Mesothelial cell of epicardium (in vitro differentiated cells): ENCODE data around the gene PNPLA6. TPM values are rescaled to one million over a fixed set of nuclear protein-coding genes. Genes with fewer than 3 reads are reported as not detected.

Experiments used
- DNase-seq, 2 experiments: peaks; one replicate each; pipeline ENCODE4 v3.0.0; 2021; ENCODE audit warnings: low spot score in 2 of 2; ENCODE audit not compliant: unreplicated experiment in 2 of 2
- H3K27ac Mint-ChIP-seq: 2 replicates; pipeline ENCODE4 v1.8.0; 2021; ENCODE audit warnings: mixed read lengths
- H3K27me3 Mint-ChIP-seq: 2 replicates; pipeline ENCODE4 v1.8.0; 2021; ENCODE audit warnings: low read depth, mixed read lengths
- H3K36me3 Mint-ChIP-seq: 2 replicates; pipeline ENCODE4 v1.8.0; 2021; ENCODE audit warnings: mixed read lengths
- H3K4me1 Mint-ChIP-seq: 2 replicates; pipeline ENCODE4 v1.8.0; 2021; ENCODE audit warnings: mixed read lengths
- H3K4me3 Mint-ChIP-seq: 2 replicates; pipeline ENCODE4 v1.8.0; 2021; ENCODE audit warnings: mild to moderate bottlenecking, moderate library complexity, mixed read lengths
- H3K9me3 Mint-ChIP-seq: 2 replicates; pipeline ENCODE4 v1.8.0; 2021; ENCODE audit warnings: mixed read lengths
- CTCF ChIP-seq: fragments of 200-600 bp; sonication (generic); IDR thresholded peaks from one replicate; pipeline ENCODE4 v1.5.0; 2021; ENCODE audit warnings: antibody characterized with exemption; ENCODE audit not compliant: unreplicated experiment
- total RNA-seq: library from RNA; stranded (reverse); gene quantifications from 3 replicates; pipeline ENCODE4 v1.2.1, GENCODE V29; 2021

Gene PNPLA6
- total RNA-seq, 1 donor from 2014 or later = 117 TPM

- no peak for TF ChIP-seq CTCF
- H3K27me3 Mint-ChIP-seq = no peaks in the 10 kb centered on the region
- H3K36me3 Mint-ChIP-seq = peaks cover 14% of the 10 kb centered on the region
- no peak for DNase-seq
- H3K27ac Mint-ChIP-seq = peak overlapping the region; percentile 96
- H3K9me3 Mint-ChIP-seq = no peaks in the 10 kb centered on the region
- peaks cover 31% of the 10 kb centered on the region for H3K4me1 Mint-ChIP-seq
- H3K4me3 Mint-ChIP-seq = peak overlapping the region; percentile 88
Measured at GRCh38 chr19:7516333-7516732, 19.2 kb upstream of the PNPLA6 start.

GRCh38 chr19:7516878-7517277 lies 18.6 kb upstream of the PNPLA6 start:
- Mint-ChIP-seq H3K36me3 (peaks cover 14% of the 10 kb centered on the region), H3K27ac (peak overlapping the region; percentile 96), H3K27me3 (no peaks in the 10 kb centered on the region), H3K4me3 (peak overlapping the region; percentile 88), H3K9me3 (no peaks in the 10 kb centered on the region), H3K4me1 (peaks cover 32% of the 10 kb centered on the region)
- TF ChIP-seq CTCF = no peak
- DNase-seq = no peak

- DNase-seq = no peak
- H3K9me3 Mint-ChIP-seq = no peaks in the 10 kb centered on the region
- H3K4me3 Mint-ChIP-seq = no peak overlapping the region
- H3K4me1 Mint-ChIP-seq = peaks cover 32% of the 10 kb centered on the region
- H3K36me3 Mint-ChIP-seq = peaks cover 14% of the 10 kb centered on the region
- no peaks in the 10 kb centered on the region for H3K27me3 Mint-ChIP-seq
- TF ChIP-seq CTCF = no peak
- H3K27ac Mint-ChIP-seq = no peak overlapping the region
Measured at GRCh38 chr19:7519361-7520130, 16.0 kb upstream of the PNPLA6 start.

GRCh38 chr19:7520131-7521051 lies 15.1 kb upstream of the PNPLA6 start:
- Mint-ChIP-seq H3K4me1 (peaks cover 25% of the 10 kb centered on the region), H3K36me3 (peaks cover 14% of the 10 kb centered on the region), H3K27ac (no peak overlapping the region), H3K4me3 (no peak overlapping the region), H3K27me3 (no peaks in the 10 kb centered on the region), H3K9me3 (no peaks in the 10 kb centered on the region)
- TF ChIP-seq CTCF = no peak
- DNase-seq = no peak

GRCh38 chr19:7521551-7522071 lies 13.9 kb upstream of the PNPLA6 start:
- Mint-ChIP-seq H3K36me3 (peaks cover 14% of the 10 kb centered on the region), H3K4me3 (peak overlapping the region; percentile 79), H3K9me3 (no peaks in the 10 kb centered on the region), H3K27me3 (no peaks in the 10 kb centered on the region), H3K4me1 (peaks cover 21% of the 10 kb centered on the region), H3K27ac (peak overlapping the region; percentile 90)
- no peak for DNase-seq
- TF ChIP-seq CTCF = no peak
